Glomerular endothelial cell (primary cell): Measurements from ENCODE around the gene SLC39A11. TPM values are rescaled to one million over a fixed set of nuclear protein-coding genes. Genes with fewer than 3 reads are reported as not detected.
"Not testable (repeated sequence)": the region's sequence is repeated elsewhere in the genome, so short reads cannot be mapped to it uniquely, and the experiment has no call there.

Experiments
- DNase-seq: peaks from one replicate; pipeline ENCODE4 v3.0.0-alpha.2; 2011; ENCODE audit warnings: low read depth, low spot score; ENCODE audit errors: extremely low read depth
- total RNA-seq: library from RNA; depleted of rRNA; stranded (reverse); fragments of >200 nt; gene quantifications from 2 replicates; pipeline ENCODE4 v1.2.3, GENCODE V29; 2015

SLC39A11 gene
- total RNA-seq, 1 donor from 2014 or later = 5.8 TPM

- DNase-seq = no peak
These were observed 359.4 kb downstream of the SLC39A11 start for GRCh38 chr17:72732893-72733618.

- no peak for DNase-seq
These were observed 362.4 kb downstream of the SLC39A11 start for GRCh38 chr17:72730077-72730476.

- DNase-seq = no peak
These were observed 365.6 kb downstream of the SLC39A11 start for GRCh38 chr17:72726936-72727335.

GRCh38 chr17:72725433-72726068 lies 366.9 kb downstream of the SLC39A11 start:
- DNase-seq = no peak

GRCh38 chr17:72724267-72724666 lies 368.2 kb downstream of the SLC39A11 start:
- no peak for DNase-seq

GRCh38 chr17:72723711-72724110 lies 368.8 kb downstream of the SLC39A11 start:
- no peak for DNase-seq

DNA sequence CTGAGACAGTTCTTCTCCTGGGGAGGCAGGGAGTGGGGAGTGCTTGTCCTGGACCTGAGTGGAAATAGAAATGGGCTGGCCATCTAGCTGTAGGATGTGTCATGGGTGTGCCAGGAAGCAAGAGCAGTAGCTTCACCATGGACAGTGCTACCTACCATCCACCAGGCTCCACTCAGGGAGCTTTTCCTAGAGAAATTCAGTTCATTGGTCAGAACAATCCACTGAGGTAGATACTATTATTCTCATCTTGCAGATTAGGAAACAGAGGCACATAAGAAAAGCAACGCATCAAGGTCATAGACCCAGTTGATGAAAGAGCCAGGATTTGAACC lies 372.0 kb downstream of the SLC39A11 start:
- no peak for DNase-seq

DNA sequence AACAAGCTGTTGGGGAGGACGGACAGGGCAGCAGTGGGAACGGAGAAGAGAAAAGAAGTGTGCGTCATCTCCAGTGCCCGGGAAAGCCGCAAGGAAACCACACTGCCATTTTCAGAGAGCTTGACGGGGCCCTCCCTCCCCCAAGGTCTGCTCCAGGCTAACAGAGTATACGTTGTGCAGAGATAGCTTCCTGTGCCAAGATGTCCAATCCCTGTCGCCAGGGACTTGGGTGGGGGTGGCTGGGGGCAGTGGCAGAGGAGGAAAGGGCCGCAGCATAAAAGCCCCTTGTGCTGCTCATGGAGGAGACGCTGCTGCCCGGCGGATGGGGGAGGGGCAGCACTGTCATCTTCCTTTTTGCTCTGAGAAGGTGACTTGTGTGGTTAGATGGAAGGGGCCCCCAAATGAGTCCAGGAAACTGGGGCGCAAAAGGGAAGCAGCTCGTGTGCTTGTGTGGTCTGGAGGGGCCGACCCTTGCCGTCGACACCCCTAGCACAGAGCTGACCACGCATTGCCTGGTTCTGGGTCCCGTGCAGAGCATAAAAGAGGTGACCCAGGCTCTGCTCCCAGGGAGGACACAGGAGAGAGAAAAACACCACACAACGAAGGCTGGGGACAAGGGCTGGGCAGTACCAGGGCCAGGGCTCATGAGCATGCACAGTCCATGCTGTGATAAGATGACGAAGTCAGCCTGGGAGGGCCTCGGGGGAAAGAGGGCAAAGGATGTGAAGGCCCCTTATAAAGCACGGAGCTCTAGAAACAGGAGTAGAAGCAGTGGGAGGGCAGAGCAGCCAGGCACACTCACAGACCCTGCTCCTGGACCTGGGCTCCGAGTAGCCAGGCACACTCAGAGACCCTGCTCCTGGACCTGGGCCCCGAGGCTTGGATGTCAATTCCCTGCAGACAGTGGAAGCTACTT lies 372.7 kb downstream of the SLC39A11 start:
- DNase-seq = no peak

GRCh38 chr17:72719206-72719577 lies 373.3 kb downstream of the SLC39A11 start:
- DNase-seq = no peak

GRCh38 chr17:72717676-72718075 lies 374.8 kb downstream of the SLC39A11 start:
- no peak for DNase-seq

DNA sequence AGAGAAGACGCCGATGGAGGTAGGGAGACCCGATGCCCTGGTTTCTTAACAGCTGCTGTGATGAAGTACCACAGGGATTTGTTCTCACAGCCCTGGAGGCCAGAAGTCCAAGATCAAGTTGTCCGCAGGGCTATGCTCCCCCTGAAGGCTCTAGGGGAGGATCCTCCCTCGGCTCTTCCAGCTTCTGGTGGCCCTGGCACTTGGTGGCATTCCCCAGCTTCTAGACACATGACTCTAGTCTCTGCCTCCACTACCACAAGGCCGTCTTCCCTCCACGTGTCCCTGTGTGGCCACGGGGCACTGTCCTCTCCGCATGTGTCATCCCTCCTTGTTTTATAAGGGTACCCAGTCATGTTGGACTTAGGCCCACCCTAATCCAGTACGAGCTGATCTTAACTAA lies 375.2 kb downstream of the SLC39A11 start:
- no peak for DNase-seq

DNA sequence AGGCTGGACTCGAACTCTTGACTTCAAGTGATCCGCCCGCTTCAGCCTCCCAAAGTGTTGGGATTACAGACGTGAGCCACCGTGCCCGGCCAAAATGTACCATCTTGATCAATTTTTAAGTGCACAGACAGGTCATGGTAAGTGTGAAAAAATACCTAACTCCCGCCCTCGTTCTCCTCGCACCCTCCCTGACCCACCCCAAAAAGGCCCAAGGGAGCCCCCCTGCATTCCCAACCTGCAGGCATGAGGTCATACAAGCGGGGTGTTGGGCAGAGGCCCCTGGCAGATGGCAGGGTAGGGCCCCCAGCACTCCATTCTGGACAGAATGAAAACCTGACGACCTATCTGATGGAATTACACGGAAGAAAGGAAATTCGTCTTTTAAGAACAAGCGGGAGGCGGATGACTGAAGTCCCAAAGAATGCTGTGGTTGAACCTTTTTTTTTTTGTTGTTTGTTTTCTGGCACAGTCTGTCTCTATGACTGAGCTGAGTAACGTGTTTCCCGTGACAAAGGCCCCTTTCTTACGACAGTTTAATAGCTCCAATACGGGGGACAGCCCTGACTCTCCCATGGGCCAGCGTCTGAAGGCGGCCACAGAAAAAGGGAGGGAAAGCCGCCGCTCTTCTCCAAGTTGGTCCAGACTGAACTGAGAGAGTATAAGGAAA lies 376.4 kb downstream of the SLC39A11 start:
- peak; percentile 77 for DNase-seq

- DNase-seq = no peak
These were observed 378.0 kb downstream of the SLC39A11 start for GRCh38 chr17:72714357-72714966.

DNA sequence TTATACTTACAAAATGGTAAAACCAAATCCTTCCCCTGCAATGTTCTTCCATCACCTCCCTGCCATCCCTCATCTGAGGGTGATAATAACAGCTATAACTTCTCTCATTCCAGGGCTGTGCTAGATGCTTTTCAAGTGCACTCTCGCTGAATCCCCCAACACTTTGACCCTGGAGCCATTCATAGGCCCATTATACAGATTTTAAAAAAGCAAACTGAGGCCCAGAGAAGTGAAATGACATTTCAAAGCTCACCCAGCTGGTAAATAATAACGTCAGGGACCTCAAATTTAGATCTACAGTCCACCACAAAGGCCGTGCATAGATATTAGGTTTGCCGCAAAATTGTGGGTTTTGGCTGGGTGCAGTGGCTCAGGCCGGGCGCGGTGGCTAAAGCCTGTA lies 378.8 kb downstream of the SLC39A11 start:
- DNase-seq = no peak

DNA sequence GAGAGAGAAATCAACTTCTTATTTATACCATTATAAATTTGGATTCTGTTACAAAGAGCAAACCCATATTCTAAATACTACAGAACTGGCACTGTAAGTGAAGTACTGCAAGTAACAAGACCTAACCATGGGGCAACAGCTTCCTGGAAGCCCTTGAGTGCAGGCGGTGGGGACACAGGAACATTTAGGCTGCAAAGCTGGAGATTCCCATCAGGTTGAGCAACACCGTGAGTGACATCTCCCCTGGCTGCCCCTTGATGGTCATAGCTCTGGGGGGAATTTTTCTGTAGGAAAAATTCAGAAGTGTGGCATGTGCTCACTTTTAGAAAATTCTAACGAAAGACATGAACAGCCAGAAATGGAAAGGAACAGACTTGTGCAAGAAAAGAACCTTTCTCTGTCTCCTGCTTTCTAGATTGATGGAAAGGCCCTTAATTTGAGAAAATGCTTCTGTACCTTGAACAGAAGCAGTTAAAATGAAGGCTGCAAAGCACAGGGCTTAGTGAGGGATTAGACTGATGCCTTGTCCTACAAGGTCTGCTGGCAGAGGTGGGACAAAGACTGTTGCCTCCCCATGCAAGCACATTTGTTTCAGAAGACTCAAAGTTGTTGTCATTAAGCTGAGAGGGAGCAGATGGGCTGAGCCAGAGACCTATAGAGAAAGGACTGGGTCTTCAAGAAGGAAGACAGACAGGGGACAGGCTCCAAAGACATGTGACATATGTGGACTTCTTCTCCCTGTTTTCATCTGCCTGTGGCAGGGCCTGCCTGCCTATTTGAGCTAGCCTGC lies 380.8 kb downstream of the SLC39A11 start:
- no peak for DNase-seq

- DNase-seq = no peak
These were observed 381.7 kb downstream of the SLC39A11 start for GRCh38 chr17:72710834-72711233.

- no peak for DNase-seq
These were observed 382.3 kb downstream of the SLC39A11 start for GRCh38 chr17:72710202-72710601.

- DNase-seq = not testable (repeated sequence)
These were observed 383.8 kb downstream of the SLC39A11 start for GRCh38 chr17:72708682-72709081.

DNA sequence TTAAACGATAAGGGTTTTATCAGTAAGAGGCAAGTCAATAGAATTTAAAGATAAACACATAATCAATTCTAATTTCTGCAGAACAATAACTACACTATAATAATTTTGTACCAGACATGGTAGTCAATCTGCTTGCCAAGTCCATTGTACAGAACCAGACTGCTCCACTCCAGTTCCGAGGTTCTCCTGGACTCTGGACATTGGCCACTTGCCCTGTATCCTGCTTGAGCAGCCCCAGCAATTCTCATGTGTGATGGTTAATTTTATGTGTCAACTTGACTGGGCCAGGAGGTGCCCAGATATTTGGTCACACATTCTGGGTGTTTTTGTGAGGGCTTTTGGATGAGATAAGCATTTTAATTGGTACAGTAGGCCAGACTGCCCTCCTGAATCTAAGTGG lies 384.6 kb downstream of the SLC39A11 start:
- no peak for DNase-seq
